T-cell (primary cell): Measurements from ENCODE around the gene TECTA. TPM values are rescaled to one million over a fixed set of nuclear protein-coding genes. Genes with fewer than 3 reads are reported as not detected.
"Not testable (repeated sequence)": the region's sequence is repeated elsewhere in the genome, so short reads cannot be mapped to it uniquely, and the experiment has no call there.

ENCODE experiments used
- ATAC-seq, 4 experiments: fragments of 200-7000 bp in 3 of 4; fragments of 150-1000 bp in 1 of 4; cut with Tn5 transposase; replicated peaks in 1 of 4; 1 replicate in 3 of 4; 2 replicates in 1 of 4; pipeline ENCODE4 v1.10.0; 2021; ENCODE audit warnings: moderate library complexity in 3 of 4, mild to moderate bottlenecking in 2 of 4, moderate number of reproducible peaks in 1 of 4
- CTCF ChIA-PET, 2 donors: fragments of 300-600 bp; sonication (Branson Sonifier 250); formaldehyde crosslinking; loops; one replicate each; lab custom pipeline; 2022; ENCODE audit warnings: antibody characterized with exemption in 2 of 2; lab: Charles Lee
- POLR2A ChIA-PET, 2 donors: fragments of 300-600 bp; sonication (Branson Sonifier 250); formaldehyde crosslinking; loops; one replicate each; lab custom pipeline; 2022; ENCODE audit warnings: antibody characterized with exemption in 2 of 2; lab: Charles Lee
- DNase-seq, 35 experiments: peaks; one replicate each; pipeline versions ENCODE4 v3.0.0 to v3.0.0-alpha.2; 2013 to 2023
- H3K27ac ChIP-seq: one replicate; pipeline ENCODE4 v1.5.1; 2013; ENCODE audit warnings: low read length
- H3K27me3 ChIP-seq, 2 experiments: replicated peaks in 1 of 2; 1 replicate in 1 of 2; 2 replicates in 1 of 2; pipeline versions ENCODE4 v1.6.1 to v1.7.0; 2013; ENCODE audit warnings: low read length in 1 of 2, mixed read lengths in 1 of 2; ENCODE audit not compliant: control insufficient read depth in 2 of 2, insufficient read depth in 2 of 2; ENCODE audit errors: extremely low read depth in 1 of 2
- H3K36me3 ChIP-seq, 2 donors: 1 replicate in 1 of 2; 2 replicates in 1 of 2; pipeline versions ENCODE4 v1.6.1 to v1.7.0; 2013; ENCODE audit warnings: low read length in 1 of 2; ENCODE audit not compliant: control insufficient read depth in 2 of 2, insufficient read depth in 1 of 2; ENCODE audit errors: extremely low read depth in 1 of 2
- H3K4me1 ChIP-seq, 2 experiments: 1 replicate in 1 of 2; 2 replicates in 1 of 2; pipeline versions ENCODE4 v1.6.1 to v1.7.0; 2013; ENCODE audit warnings: low read length in 2 of 2, mixed read lengths in 1 of 2; ENCODE audit not compliant: insufficient read depth in 2 of 2, control insufficient read depth in 1 of 2; ENCODE audit errors: extremely low read depth in 1 of 2
- H3K4me3 ChIP-seq, 2 donors: 1 replicate in 1 of 2; 2 replicates in 1 of 2; pipeline versions ENCODE4 v1.5.1 to v1.7.0; 2013; ENCODE audit warnings: mild to moderate bottlenecking in 2 of 2, low read length in 1 of 2, moderate library complexity in 1 of 2; ENCODE audit not compliant: control insufficient read depth in 1 of 2; ENCODE audit errors: extremely low read depth in 1 of 2
- H3K9me3 ChIP-seq: 2 replicates; pipeline ENCODE4 v1.7.0; 2013
- H3K27ac Mint-ChIP-seq, 2 donors: one replicate each; pipeline ENCODE4 v1.8.0; 2020 to 2021; ENCODE audit warnings: mild to moderate bottlenecking in 2 of 2, mixed read lengths in 2 of 2
- H3K27me3 Mint-ChIP-seq, 2 donors: one replicate each; pipeline ENCODE4 v1.8.0; 2021 to 2022; ENCODE audit warnings: mixed read lengths in 2 of 2
- H3K36me3 Mint-ChIP-seq: one replicate; pipeline ENCODE4 v1.8.0; 2021; ENCODE audit warnings: mixed read lengths
- H3K4me1 Mint-ChIP-seq, 3 donors: one replicate each; pipeline ENCODE4 v1.8.0; 2020 to 2022; ENCODE audit warnings: mixed read lengths in 3 of 3, mild to moderate bottlenecking in 1 of 3
- H3K4me3 Mint-ChIP-seq, 3 donors: one replicate each; pipeline ENCODE4 v1.8.0; 2020 to 2022; ENCODE audit warnings: mild to moderate bottlenecking in 3 of 3, mixed read lengths in 3 of 3, moderate library complexity in 3 of 3
- H3K9me3 Mint-ChIP-seq, 3 donors: one replicate each; pipeline ENCODE4 v1.8.0; 2020 to 2022; ENCODE audit warnings: mixed read lengths in 3 of 3
- WGBS: methylation state at CpG from one replicate; pipeline ENCODE4 v1.1.5; 2013; ENCODE audit warnings: missing lambda C conversion rate; ENCODE audit not compliant: insufficient coverage; 5-methylcytosine and 5-hydroxymethylcytosine counted together
- total RNA-seq, 35 experiments: library from RNA in 6 of 35; stranded (reverse) in 6 of 35; fragments of 120-200 nt in 1 of 35; gene quantifications; one replicate each; pipeline versions ENCODE4 v1.2.1 to v1.2.4 and lab custom pipeline; 2013 to 2026

The TECTA gene
- total RNA-seq, 5 donors from 2014 or later (not counting 1 experiment from before 2014, with no cell fraction given) = 0.30 to 0.60 (median 0.50) TPM

DNA sequence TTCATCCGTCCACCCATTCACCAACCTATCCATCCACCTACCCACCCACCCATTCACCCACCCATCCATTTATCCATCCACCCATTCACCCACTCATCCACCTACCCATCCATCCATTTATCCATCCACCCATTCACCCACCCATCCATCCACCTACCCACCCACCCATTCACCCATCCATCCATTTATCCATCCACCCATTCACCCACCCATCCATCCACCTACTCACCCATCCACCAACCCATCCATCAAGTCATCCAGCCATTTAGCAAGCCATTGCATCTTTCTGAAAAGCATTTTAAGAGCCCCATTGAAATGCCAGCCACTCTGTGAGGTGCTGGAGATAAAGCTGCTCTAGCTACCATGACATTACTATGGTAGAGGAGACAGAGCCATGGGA, 14.0 kb downstream of the TECTA start:
- H3K4me3 ChIP-seq, H3K27ac ChIP-seq, H3K27ac Mint-ChIP-seq, H3K4me1 ChIP-seq, H3K4me3 Mint-ChIP-seq, H3K4me1 Mint-ChIP-seq, H3K36me3 ChIP-seq, H3K9me3 Mint-ChIP-seq, DNase-seq, ATAC-seq, POLR2A ChIA-PET, H3K9me3 ChIP-seq, H3K36me3 Mint-ChIP-seq: not testable (repeated sequence)
- peaks cover 2 to 13% of the 10 kb centered on the region in 2 experiments for H3K27me3 ChIP-seq
- 100% methylated on average over 1 of the region's 1 CpG for WGBS
- peaks cover 4 to 13% of the 10 kb centered on the region in 2 donors for H3K27me3 Mint-ChIP-seq
- CTCF ChIA-PET = interaction anchor here (0.6 kb wide), 2 partner anchors 258 to 452 kb away, joined by 5 to 8 read pairs; no protein-coding TSS in a partner anchor

DNA sequence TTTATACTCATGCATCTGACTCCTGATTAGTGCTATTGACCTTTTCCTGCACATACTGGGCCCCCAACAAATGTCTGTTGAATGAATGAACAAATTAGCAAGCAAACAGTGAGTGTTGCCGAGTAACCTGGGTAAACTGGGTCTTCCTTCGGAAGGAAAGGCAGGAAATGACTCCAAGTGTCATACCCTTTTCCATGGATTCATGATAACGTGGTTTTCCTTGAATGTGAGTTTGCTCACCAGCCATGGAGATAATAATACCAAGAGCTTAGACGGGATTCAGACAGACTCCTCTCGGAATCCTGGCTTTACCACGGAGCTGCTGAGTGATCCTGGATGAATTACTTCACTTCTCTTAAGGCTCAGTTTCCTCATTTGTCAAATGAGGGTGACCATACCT, 16.7 kb downstream of the TECTA start:
- ChIA-PET CTCF (no interaction called here), POLR2A (no interaction called here)
- peaks cover 0 to 2% of the 10 kb centered on the region in 2 donors for H3K27me3 Mint-ChIP-seq
- no peak for DNase-seq
- peaks cover 0 to under 1% (median 0%) of the 10 kb centered on the region in 3 donors for H3K4me1 Mint-ChIP-seq
- no peak overlapping the region for H3K4me3 Mint-ChIP-seq
- no peaks in the 10 kb centered on the region for H3K9me3 ChIP-seq
- H3K27ac ChIP-seq = no peak overlapping the region
- WGBS = 63% methylated on average over 6 of the region's 6 CpGs
- peaks cover 0 to 12% (median 0%) of the 10 kb centered on the region in 3 donors for H3K9me3 Mint-ChIP-seq
- H3K4me3 ChIP-seq = no peak overlapping the region
- H3K27me3 ChIP-seq = peaks cover 0 to 12% of the 10 kb centered on the region in 2 experiments
- ATAC-seq = no peak
- H3K36me3 ChIP-seq = no peaks in the 10 kb centered on the region
- H3K27ac Mint-ChIP-seq = no peak overlapping the region
- no peaks in the 10 kb centered on the region for H3K36me3 Mint-ChIP-seq
- no peaks in the 10 kb centered on the region for H3K4me1 ChIP-seq

DNA sequence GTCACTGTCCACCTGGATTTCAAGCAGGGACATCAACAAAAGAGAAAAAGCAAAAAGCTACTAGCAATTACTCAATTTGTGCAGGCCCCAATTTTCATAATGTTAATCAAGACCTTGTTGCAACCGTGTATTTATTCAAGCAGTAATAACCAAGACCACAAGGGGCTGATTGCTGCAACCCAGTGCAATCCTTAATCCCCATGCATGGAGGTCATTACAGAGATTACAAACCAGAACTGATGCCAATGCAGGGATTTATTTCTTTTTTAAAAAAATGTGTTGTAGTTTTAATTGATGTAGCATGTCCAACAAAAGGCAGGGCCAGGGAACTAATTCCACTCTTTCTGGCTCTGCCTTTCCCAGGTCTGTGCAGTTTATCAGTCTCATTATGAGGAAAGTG, 18.4 kb downstream of the TECTA start:
- Mint-ChIP-seq H3K4me3 (no peak overlapping the region), H3K27me3 (no peaks in the 10 kb centered on the region), H3K27ac (no peak overlapping the region), H3K36me3 (no peaks in the 10 kb centered on the region), H3K9me3 (peaks cover 0 to 22% (median 2%) of the 10 kb centered on the region in 3 donors), H3K4me1 (no peaks in the 10 kb centered on the region)
- no peak overlapping the region for H3K27ac ChIP-seq
- H3K4me3 ChIP-seq = no peak overlapping the region
- no peak for ATAC-seq
- CTCF ChIA-PET = no interaction called here
- DNase-seq = no peak
- whole genome bisulfite sequencing = 83% methylated on average over 1 of the region's 1 CpG
- H3K36me3 ChIP-seq = no peaks in the 10 kb centered on the region
- H3K9me3 ChIP-seq = no peaks in the 10 kb centered on the region
- H3K4me1 ChIP-seq = no peaks in the 10 kb centered on the region
- peaks cover 0 to 4% of the 10 kb centered on the region in 2 experiments for H3K27me3 ChIP-seq
- POLR2A ChIA-PET = no interaction called here

DNA sequence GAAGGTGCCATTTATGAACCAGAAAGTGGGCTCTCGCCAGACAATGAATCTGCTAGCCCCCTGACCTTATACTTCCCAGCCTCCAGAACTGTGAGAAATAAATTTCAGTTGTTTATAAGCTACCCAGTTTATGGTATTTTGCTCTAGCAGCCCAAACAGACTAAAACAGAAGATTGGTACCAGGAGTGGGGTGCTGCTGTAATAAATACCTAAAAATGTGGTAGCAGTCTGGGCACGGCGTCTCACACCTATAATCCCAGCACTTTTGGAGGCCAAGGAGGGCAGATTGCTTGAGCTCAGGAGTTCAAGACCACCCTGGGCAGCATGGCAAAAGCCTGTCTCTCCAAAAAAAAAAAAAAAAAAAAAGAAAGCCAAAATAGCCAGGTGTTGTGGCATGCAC, 21.3 kb downstream of the TECTA start:
- POLR2A ChIA-PET = no interaction called here
- CTCF ChIA-PET = no interaction called here
- Histone ChIP-seq H3K4me1 (no peaks in the 10 kb centered on the region), H3K9me3 (no peaks in the 10 kb centered on the region), H3K27ac (no peak overlapping the region), H3K36me3 (no peaks in the 10 kb centered on the region), H3K4me3 (no peak overlapping the region), H3K27me3 (peaks cover 0 to 9% of the 10 kb centered on the region in 2 experiments)
- no CpG with 5 or more reads among the region's 3 CpGs for WGBS
- no peaks in the 10 kb centered on the region for H3K27me3 Mint-ChIP-seq
- peaks cover 0 to 22% (median 2%) of the 10 kb centered on the region in 3 donors for H3K9me3 Mint-ChIP-seq
- no peaks in the 10 kb centered on the region for H3K36me3 Mint-ChIP-seq
- H3K4me3 Mint-ChIP-seq = no peak overlapping the region
- ATAC-seq = no peak
- no peak overlapping the region for H3K27ac Mint-ChIP-seq
- no peaks in the 10 kb centered on the region for H3K4me1 Mint-ChIP-seq
- no peak for DNase-seq

DNA sequence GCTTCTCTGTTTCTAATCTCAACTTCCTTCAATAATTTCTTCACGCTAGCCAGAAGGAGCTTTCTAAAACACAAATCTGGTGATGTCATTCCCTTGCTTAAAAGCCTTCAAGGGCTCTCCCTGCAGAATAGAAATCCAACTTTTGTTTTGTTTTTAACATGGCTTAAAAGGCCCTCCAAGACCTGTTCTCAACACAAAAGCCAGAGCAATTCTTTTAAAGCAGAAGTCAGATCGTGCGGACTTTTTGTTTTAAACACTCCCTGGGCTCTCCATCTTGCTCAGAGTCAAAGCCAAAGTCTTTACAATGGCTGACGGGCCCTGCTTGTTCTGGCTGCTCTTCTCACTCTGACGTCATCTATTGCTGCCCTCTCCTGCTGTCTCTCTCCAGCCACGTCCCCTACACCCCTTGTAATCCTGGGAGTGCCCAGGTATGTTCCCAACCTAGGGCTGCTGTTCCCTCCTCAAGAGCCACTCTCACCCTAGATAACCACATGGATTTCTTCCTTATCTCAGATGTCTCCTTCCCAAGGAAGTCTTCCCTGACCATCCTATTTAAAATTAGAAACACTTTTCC, 22.5 kb downstream of the TECTA start:
- Histone ChIP-seq H3K27me3 (peaks cover 0 to 9% of the 10 kb centered on the region in 2 experiments), H3K4me3 (no peak overlapping the region), H3K4me1 (no peaks in the 10 kb centered on the region), H3K36me3 (no peaks in the 10 kb centered on the region), H3K9me3 (no peaks in the 10 kb centered on the region), H3K27ac (no peak overlapping the region)
- no peak for ATAC-seq
- 87% methylated on average over 4 of the region's 6 CpGs for WGBS
- no peaks in the 10 kb centered on the region for H3K36me3 Mint-ChIP-seq
- no peak overlapping the region for H3K27ac Mint-ChIP-seq
- ChIA-PET CTCF (no interaction called here), POLR2A (no interaction called here)
- peaks cover 0 to 3% of the 10 kb centered on the region in 2 donors for H3K27me3 Mint-ChIP-seq
- H3K4me1 Mint-ChIP-seq = no peaks in the 10 kb centered on the region
- no peak for DNase-seq
- no peak overlapping the region for H3K4me3 Mint-ChIP-seq
- H3K9me3 Mint-ChIP-seq = peaks cover 0 to 22% (median 2%) of the 10 kb centered on the region in 3 donors

DNA sequence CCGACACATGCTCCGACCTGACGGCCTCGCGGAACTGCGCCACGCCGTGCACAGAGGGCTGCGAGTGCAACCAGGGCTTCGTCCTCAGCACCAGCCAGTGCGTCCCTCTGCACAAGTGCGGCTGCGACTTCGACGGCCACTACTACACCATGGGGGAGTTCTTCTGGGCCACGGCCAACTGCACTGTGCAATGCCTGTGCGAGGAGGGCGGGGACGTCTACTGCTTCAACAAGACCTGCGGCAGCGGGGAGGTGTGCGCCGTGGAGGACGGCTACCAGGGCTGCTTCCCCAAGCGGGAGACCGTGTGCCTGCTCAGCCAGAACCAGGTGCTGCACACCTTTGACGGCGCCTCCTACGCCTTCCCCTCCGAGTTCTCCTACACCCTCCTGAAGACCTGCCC, 26.8 kb downstream of the TECTA start:
- H3K27ac ChIP-seq = no peak overlapping the region
- ATAC-seq (no peak), DNase-seq (no peak)
- Mint-ChIP-seq H3K4me3 (no peak overlapping the region), H3K36me3 (no peaks in the 10 kb centered on the region), H3K27ac (no peak overlapping the region), H3K27me3 (peaks cover 0 to 3% of the 10 kb centered on the region in 2 donors), H3K9me3 (peaks cover 0 to 11% (median 2%) of the 10 kb centered on the region in 3 donors), H3K4me1 (no peaks in the 10 kb centered on the region)
- ChIA-PET CTCF (no interaction called here), POLR2A (no interaction called here)
- 97% methylated on average over 23 of the region's 30 CpGs for WGBS
- H3K4me1 ChIP-seq = no peaks in the 10 kb centered on the region
- H3K36me3 ChIP-seq = no peaks in the 10 kb centered on the region
- H3K9me3 ChIP-seq = no peaks in the 10 kb centered on the region
- H3K27me3 ChIP-seq = peaks cover 0 to 6% of the 10 kb centered on the region in 2 experiments
- no peak overlapping the region for H3K4me3 ChIP-seq
